AG09319 (cell line): ENCODE measurements around the gene UNC119B.

ENCODE experiments used
- DNase-seq: peaks from one replicate; pipeline ENCODE4 v3.0.0-alpha.2; 2010; ENCODE audit warnings: low read depth; ENCODE audit errors: extremely low read depth
- TF ChIP-seq, protein P1 (sequence below): IDR thresholded peaks from 2 replicates; pipeline ENCODE4 v1.5.1; 2011; ENCODE audit warnings: low read depth, mild to moderate bottlenecking, inconsistent platforms, low read length, moderate library complexity

Gene UNC119B

DNA sequence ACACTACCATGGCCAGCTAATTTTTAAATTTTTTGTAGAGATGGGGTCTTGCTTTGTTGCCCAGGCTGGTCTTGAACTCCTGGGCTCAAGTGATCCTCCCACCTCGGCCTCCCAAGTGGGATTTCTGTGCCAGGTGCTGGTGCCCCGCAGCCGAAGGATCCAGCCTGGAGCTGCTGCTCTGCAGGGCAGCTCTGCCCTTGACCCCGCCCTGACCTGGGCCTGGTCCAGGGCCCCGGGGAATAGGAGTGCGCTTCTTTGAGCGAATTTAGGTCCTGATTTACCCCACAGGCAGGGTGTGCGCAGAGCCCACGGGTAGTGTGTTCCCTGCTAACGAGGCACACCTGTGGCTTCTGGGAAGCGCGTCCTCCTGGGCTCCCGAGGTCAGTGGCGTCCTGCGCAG lies 30.6 kb downstream of the UNC119B start:
- TF ChIP-seq, protein P1, sequence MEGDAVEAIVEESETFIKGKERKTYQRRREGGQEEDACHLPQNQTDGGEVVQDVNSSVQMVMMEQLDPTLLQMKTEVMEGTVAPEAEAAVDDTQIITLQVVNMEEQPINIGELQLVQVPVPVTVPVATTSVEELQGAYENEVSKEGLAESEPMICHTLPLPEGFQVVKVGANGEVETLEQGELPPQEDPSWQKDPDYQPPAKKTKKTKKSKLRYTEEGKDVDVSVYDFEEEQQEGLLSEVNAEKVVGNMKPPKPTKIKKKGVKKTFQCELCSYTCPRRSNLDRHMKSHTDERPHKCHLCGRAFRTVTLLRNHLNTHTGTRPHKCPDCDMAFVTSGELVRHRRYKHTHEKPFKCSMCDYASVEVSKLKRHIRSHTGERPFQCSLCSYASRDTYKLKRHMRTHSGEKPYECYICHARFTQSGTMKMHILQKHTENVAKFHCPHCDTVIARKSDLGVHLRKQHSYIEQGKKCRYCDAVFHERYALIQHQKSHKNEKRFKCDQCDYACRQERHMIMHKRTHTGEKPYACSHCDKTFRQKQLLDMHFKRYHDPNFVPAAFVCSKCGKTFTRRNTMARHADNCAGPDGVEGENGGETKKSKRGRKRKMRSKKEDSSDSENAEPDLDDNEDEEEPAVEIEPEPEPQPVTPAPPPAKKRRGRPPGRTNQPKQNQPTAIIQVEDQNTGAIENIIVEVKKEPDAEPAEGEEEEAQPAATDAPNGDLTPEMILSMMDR = no peak
- DNase-seq = no peak

DNA sequence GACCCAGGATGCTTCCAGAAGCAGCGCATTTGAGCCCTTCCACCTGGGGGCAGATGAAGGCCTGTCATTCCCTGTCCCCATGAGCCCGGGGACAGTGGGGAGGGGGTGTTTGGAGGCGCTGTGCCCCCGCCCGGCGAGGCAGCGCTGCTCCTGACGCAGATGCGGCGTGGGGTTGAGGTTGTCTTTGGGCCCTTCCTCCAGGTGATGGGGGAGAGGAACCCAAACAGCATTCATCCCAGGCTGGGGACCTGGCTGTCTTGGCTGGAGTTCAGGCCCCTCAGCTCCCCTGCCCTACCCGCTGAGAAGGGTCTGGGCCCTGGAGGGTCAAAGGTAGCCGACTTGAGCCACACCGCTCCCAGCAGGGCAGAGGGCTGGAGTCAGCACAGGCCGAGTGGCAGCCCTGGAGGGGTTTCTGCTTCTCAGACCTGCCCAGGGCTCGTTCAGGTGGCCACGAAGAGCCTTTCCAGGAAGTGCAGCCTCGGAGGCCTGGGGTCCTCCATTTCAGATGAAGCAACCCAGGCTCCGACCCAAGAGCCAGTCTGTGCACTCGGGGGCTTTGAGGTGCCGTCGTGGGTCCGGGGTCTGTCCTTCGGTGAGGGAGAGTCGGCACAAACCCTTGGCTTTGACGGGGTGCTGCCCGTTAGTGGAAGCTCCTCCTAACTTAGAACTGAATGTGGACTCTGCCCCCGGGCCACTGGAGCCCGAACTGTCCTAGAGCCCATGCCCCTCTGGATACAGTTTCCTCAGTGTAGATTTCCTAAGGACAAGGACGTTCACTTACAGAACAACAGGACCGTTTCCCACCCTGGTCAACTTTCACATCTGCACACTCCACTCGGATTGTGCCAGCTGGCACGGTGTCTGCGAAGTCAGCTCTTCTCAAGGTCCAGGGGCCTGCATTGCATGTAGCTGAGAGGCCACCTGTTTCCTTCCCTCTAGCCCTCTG lies 31.5 kb downstream of the UNC119B start:
- DNase-seq = no peak
- TF ChIP-seq, protein P1 = no peak

DNA sequence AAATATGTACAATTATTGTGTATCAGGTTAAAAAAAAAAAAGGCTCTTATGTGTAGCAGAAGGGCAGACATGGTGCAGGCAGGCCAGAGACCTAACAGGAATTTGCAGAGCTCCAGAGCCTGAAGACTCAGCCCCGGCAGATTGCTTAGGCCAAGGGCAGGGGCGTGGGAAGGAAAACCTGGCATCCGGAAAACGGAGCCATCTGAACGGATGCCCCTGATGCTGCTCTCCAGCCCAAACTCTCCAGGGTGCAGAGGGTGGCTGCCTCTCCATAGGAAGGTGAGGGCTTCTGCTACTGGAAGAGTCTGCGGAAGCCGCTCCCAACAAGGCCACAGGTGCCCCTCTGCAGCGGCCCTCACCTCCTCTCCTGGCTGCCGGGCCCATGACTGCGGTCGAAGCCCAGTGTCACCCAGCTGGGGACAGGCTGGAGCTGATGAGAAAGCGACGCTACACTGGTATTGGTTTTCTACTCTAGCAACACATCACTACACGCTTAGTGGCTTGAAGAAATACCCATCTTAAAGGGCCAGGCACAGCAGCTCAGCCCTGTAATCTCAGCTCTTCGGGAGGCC lies 34.8 kb downstream of the UNC119B start:
- DNase-seq = no peak
- TF ChIP-seq, protein P1 = no peak

DNA sequence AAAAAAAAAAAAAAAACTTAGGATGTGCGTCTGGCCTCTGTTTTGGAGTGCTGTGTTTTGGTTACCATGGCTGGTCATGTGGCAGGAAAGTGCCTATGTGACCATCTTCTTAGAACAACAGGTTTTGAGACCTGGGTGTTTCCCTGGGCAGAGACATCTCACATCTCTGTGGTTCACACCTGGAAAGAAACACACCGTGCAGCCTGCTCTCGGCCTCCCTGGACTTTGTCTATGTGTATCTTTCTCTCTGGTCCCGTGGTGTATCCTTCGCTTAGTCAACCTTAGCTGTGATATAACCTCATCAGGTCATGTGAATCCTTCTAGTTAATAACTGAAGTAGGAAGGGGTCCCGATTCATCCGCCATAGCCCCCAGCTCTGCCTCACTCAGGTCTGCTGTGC lies 38.0 kb downstream of the UNC119B start:
- TF ChIP-seq, protein P1 = no peak
- DNase-seq = no peak

DNA sequence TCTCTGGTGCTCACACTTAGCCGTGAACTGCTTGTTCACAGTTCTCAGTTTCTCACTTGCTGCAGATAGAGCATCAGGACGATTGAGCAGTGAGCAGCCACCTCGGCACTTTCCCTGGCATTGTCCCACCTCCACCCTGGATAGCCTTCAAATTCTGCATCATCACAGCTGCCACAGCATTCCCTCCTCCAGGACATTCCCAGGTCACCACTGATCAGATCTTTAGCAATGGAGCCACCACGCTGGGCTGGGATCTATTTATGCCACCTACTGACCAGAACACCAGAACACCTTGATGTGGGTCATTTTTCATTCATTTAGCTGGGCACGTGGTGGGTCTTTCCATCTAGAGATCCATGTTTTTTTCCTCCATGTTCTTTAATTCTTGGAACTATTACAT lies 39.0 kb downstream of the UNC119B start:
- DNase-seq = no peak
- TF ChIP-seq, protein P1 = no peak

DNA sequence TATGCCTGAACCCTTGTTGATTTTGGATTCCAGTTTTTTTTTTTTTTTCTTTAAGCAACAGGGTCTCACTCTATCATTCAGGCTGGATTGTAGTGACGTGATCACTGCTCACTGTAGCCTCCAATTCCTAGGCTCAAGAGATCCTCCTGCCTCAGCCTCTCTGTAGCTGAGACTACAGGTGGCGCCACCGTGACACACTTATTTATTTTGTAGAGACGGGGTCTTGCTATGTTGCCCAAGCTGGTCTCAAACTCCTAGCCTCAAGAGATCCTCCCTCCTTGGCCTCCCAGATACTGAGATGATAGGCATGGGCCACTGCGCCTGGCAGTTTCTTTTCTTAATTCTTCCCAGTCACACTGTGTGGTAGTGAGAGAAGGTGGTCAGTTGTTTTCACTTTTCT lies 40.5 kb downstream of the UNC119B start:
- DNase-seq = no peak
- TF ChIP-seq, protein P1 = no peak

DNA sequence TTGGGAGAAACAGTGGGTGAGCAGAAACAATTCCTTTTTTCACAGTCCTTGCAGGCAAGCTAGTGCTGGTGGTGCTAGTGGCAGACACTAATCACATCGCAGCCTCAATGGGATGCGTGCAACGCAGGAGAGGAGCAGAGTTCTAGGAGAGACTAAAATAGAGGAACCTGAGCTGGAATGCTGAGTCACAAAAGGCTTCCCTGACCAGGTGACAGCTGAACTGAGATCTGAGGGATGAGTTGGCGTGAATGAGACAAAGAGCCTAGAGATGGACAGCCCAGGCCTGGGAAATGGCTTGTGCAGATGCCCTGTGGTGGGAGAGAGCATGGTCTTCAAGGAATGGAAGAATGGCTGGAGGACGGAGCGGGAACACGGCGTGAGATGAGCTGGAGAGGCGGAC lies 41.1 kb downstream of the UNC119B start:
- DNase-seq = no peak
- TF ChIP-seq, protein P1 = no peak
